Raji (cell line): Measurements from ENCODE around the gene WIPF2.

Experiments
- POLR2A ChIP-seq: IDR thresholded peaks from 2 replicates; pipeline ENCODE4 v1.6.1; 2011; ENCODE audit warnings: low read depth, low read length, control low read depth; ENCODE audit not compliant: insufficient read depth

WIPF2 gene

DNA sequence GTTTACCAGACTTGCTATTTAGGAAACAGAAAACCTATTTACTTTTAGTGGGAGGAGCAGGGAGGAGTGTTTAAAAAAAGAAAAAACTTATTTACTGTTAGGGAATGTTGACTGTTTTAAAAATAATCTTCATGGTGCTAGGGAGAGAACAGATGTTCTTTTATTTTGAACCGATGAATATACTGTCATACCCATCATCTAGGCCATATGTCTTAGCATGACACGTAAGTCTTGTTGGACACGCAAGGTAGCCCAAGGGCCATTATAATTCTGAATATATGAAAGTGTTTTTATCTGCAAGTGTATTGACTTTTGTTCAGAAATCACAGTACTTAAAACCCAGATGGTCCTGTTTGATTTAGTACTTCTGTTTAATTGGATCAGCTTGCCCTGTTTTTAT lies 11.6 kb downstream of the WIPF2 start:
- TF ChIP-seq POLR2A = no peak

- no peak for TF ChIP-seq POLR2A
These were observed 22.2 kb downstream of the WIPF2 start for GRCh38 chr17:40241252-40241834.

DNA sequence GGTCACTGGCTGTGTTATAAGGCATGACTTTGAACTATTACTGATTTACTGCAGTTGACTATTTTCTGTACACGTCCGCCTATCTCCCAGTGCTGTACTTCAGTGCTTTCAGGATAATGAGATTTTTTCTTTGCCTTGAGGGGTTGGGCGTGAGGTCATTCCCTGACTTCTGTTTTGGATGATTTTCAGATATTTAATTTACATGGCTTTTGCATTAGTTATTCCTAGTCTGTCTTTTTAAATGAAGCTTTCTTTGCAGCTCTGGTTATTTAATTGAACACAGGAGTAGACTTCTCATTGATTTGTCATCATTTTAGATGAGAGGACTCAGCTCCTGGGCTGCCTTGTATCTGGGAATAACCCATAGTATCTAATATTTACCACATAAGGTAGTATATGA lies 23.7 kb downstream of the WIPF2 start:
- TF ChIP-seq POLR2A = no peak

DNA sequence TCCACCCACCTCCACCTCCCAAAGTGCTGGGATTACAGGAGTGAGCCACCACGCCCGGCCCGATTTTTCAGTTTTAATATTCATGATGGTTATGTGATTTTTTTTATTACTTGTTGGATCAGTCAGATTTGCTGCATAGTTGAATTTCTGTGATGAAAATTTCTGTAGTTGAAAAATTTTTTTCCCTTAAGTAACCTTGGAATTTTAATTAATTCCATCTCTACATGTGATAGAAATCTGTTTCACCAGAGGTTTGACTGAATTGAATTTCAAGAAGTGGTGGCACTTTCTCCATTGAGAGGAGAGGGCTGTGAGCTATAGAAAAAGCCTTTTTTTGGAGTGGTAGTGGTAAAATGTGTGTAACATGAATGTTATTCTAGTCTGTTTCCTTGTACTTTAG lies 24.7 kb downstream of the WIPF2 start:
- no peak for TF ChIP-seq POLR2A

DNA sequence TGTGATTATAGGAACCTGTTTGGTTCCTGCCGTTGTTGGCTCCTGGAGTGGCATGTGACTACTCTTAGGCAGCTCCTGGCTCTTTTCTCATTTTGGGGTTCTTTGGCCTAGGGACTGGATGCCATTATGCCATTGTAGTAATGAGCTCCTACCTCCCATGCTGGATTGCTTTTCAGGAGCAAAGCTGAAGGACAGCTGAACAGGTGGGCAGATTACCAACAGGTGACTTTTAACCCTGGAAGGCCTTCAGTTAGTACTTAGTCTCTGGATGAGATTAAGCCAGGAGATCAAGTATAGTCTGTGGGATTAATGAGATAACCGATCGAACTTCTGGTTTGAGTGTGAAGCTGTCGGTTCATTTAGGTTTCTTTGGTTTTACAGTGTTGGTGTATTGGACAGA lies 25.2 kb downstream of the WIPF2 start:
- TF ChIP-seq POLR2A = no peak

DNA sequence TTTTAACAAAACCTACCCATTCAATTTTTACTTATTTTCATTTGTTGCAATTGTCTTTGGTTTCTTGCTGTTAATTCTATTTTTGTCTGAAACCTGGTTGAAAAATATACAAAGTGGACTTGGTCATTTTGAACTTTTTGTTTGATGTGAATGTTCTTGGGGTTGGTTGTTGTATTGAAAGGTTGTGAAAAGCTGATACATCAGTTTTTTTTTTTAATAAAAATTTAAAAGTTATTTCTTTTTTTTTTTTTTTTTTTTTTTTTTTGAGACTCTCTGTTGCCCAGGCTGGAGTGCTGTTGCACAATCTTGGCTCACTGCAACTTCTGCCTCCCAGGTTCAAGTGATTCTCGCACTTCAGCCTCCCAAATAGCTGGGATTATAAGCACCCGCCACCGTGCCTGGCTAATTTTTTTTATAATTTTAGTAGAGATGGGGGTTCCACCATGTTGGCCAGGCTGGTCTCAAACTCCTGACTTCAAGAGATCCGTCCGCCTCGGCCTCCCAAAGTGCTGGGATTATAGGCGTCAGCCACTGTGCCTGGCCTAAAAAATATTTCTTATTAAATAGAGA lies 28.9 kb downstream of the WIPF2 start:
- TF ChIP-seq POLR2A = no peak

DNA sequence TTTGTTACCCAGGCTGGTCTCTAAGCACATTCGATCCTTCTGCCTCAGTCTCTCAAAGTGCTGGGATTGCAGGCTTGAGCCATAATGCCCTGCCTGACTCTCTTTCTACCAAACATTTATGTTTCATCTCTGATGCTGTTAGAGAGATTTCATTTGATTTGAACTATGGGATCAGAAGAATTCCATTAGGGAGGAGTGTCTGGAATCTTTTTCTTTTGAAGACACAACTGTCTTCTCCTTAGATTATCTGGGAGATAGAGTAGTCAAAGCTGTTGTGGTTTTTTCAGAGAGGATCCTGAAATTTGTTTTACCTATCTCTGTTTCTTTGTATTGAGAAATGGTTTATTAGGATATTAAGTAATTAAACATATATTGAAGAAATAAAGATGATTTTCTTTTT lies 29.4 kb downstream of the WIPF2 start:
- no peak for TF ChIP-seq POLR2A

GRCh38 chr17:40251576-40251975 lies 32.5 kb downstream of the WIPF2 start:
- no peak for TF ChIP-seq POLR2A

- no peak for TF ChIP-seq POLR2A
These were observed 34.5 kb downstream of the WIPF2 start for GRCh38 chr17:40253565-40253964.

DNA sequence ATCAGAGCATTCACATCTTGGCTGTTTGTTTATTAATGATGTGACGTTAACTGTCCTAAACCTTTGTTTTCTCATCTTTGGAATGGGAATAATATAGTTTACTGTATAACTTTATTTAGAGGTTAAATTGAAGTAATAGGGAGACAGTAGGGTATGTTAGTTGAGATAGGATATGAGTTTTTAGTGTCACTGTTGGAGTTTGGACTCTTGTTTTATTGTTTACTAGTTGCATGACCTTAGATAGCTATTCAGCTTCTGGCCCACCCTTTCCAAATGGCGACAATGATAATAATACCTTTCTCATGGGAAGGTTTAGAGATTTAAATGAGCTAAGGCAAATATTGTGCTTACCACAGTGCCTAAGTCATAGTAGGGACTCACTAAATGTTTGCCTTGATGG lies 40.4 kb downstream of the WIPF2 start:
- no peak for TF ChIP-seq POLR2A

DNA sequence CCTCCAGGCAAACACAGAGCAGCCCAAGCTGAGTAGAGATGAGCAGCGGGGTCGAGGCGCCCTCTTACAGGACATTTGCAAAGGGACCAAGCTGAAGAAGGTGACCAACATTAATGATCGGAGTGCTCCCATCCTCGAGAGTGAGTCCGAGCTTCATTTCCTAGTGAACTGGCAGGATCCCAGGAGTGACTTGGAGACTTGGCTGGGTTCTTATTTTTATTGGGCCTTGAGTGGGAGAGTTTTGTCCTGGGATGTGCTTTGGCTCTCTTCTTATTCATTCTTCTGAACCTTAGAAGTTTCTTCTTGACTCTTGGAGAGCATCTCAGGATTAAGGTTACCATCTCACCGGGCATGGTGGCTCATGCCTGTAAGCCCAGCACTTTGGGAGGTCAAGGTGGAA lies 41.4 kb downstream of the WIPF2 start:
- TF ChIP-seq POLR2A = no peak

DNA sequence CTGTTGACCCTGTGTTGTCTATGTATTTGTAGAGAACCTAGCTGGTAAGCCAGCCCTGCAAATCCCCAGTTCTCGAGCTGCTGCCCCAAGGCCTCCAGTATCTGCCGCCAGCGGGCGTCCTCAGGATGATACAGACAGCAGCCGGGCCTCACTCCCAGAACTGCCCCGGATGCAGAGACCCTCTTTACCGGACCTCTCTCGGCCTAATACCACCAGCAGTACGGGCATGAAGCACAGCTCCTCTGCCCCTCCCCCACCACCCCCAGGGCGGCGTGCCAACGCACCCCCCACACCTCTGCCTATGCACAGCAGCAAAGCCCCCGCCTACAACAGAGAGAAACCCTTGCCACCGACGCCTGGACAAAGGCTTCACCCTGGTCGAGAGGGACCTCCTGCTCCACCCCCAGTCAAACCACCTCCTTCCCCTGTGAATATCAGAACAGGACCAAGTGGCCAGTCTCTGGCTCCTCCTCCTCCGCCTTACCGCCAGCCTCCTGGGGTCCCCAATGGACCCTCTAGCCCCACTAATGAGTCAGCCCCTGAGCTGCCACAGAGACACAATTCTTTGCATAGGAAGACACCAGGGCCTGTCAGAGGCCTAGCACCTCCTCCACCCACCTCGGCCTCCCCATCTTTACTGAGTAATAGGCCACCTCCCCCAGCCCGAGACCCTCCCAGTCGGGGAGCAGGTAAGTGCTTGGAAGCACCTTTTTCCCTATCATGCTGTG lies 45.5 kb downstream of the WIPF2 start:
- TF ChIP-seq POLR2A = no peak

GRCh38 chr17:40265337-40265736 lies 46.2 kb downstream of the WIPF2 start:
- TF ChIP-seq POLR2A = no peak

DNA sequence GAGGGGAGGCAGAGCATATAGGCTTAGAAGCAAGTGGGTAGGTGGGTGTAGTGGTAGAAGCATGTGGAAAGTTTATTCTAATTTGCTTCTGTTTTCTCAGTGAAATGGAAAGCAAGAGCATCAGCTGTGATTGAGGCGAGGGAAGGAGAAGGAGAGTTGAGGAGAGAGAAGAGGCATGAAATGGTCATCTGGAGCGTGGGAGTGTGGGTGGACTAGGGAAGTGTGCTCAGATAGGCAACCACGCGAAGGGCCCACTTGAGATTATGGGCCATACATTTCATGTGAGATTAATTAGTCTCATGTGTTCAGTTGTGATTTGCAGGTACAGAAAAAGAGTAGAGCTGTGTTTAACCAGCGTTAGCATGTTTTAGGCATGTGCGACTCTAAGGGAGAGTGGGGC lies 47.8 kb downstream of the WIPF2 start:
- TF ChIP-seq POLR2A = no peak

- no peak for TF ChIP-seq POLR2A
These were observed 49.1 kb downstream of the WIPF2 start for GRCh38 chr17:40268141-40268712.

DNA sequence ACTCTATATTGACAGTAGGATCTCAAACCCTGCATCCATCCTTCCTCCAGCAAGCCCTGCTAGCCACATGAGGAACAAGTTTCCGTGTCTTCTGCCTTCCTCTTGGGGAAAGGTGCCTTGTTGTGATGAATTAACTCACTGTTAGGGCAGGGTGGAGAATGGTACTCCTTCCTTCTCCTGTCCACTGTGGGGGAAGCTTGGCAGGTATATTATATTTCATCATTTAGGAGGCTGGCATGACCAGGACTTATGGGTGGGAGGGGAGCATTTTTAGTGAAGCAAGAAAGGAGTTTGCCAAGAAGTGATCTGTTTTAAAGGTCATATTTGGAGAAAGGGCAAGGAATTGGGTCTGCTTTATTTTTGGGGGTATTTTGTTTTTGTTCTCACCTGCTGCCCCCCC lies 59.3 kb downstream of the WIPF2 start:
- no peak for TF ChIP-seq POLR2A
